ENCODE measurements around the gene DPYSL5. TPM values are rescaled to one million over a fixed set of nuclear protein-coding genes. Genes with fewer than 3 reads are reported as not detected.

The DPYSL5 gene
- total and polyA plus RNA-seq, 2 donors (not counting 3 experiments of a cell fraction or from before 2014, with no cell fraction given), result not detected

- H2AFZ ChIP-seq (ENCODE audit: low read depth, low read length), result no peak overlapping the region
- H3K4me2 ChIP-seq (ENCODE audit: insufficient read depth, low read length), result no peak overlapping the region
- no TSS peak for BruUV-seq (replicated peaks)
- no peaks in the 10 kb centered on the region for H3K79me2 ChIP-seq (ENCODE audit: control insufficient read depth, insufficient read depth, low read length)
- H3K27me3 ChIP-seq (ENCODE audit: control insufficient read depth in 2 of 2, insufficient read depth in 2 of 2, low read length in 2 of 2), result peaks cover 53 to 59% of the 10 kb centered on the region in 2 experiments
- DNase-seq (ENCODE audit: low read depth, low spot score), result no peak
- no peaks in the 10 kb centered on the region for H3K9me3 ChIP-seq (replicated peaks; ENCODE audit: control insufficient read depth, insufficient read depth, low read length)
- H3K4me3 ChIP-seq (replicated peaks in 1 of 3; ENCODE audit: insufficient read depth in 1 of 3, low read depth in 1 of 3, low read length in 3 of 3), result no peak overlapping the region
- no peak for TF ChIP-seq JUN (IDR thresholded peaks at IDR 0.05; ENCODE audit: borderline replicate concordance, insufficient read depth, insufficient read length, low read depth)
- TF ChIP-seq, protein P1, sequence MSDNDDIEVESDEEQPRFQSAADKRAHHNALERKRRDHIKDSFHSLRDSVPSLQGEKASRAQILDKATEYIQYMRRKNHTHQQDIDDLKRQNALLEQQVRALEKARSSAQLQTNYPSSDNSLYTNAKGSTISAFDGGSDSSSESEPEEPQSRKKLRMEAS (IDR thresholded peaks at IDR 0.05; ENCODE audit: insufficient read depth, insufficient read length), result no peak
- TF ChIP-seq FOS (IDR thresholded peaks at IDR 0.05; ENCODE audit: borderline replicate concordance, insufficient read depth, low read length), result no peak
- no peak for TF ChIP-seq GATA2 (IDR thresholded peaks at IDR 0.05; ENCODE audit: insufficient read depth, insufficient read length, low read depth, low read length)
- no peak for TF ChIP-seq EZH2 (IDR thresholded peaks at IDR 0.05; ENCODE audit: borderline replicate concordance, low read depth, low read length, severe bottlenecking)
- TF ChIP-seq CTCF (IDR thresholded peaks at IDR 0.05; ENCODE audit: extremely low read depth in 1 of 2, insufficient read depth in 1 of 2, low read depth in 1 of 2, low read length in 2 of 2), result no peak
- TF ChIP-seq MYC (IDR thresholded peaks at IDR 0.05; ENCODE audit: low read depth, low read length), result no peak
- TF ChIP-seq POLR2A (IDR thresholded peaks at IDR 0.05; ENCODE audit: low read depth, low read length), result no peak
- TF ChIP-seq POLR2AphosphoS5 (IDR thresholded peaks at IDR 0.05; ENCODE audit: insufficient read depth, low read depth, low read length), result no peak
- dilution Hi-C loops (cut with MboI; ENCODE audit: extremely low pct_ligation_motif_present, low sequenced_read_pairs), result no loop called here
- no peaks in the 10 kb centered on the region for H3K9me1 ChIP-seq (replicated peaks; ENCODE audit: control insufficient read depth, extremely low read depth, insufficient read depth, low read length)
- no peak for FAIRE-seq
- ChIA-PET CTCF (interaction anchor here (2.1 kb wide), 1 partner anchor 10 kb away, joined by 9 read pairs; no protein-coding TSS in a partner anchor), POLR2A (no interaction called here)
- intact Hi-C loops (cut with micrococcal nuclease), result no loop called here
- H3K27ac ChIP-seq (ENCODE audit: insufficient read depth, low read depth, low read length), result no peak overlapping the region
- H4K20me1 ChIP-seq (replicated peaks; ENCODE audit: control insufficient read depth, extremely low read depth, insufficient read depth, low read length), result no peaks in the 10 kb centered on the region
- no peaks in the 10 kb centered on the region for H3K4me1 ChIP-seq (ENCODE audit: control insufficient read depth, extremely low read depth, insufficient read depth, low read length)
- no peaks in the 10 kb centered on the region for H3K36me3 ChIP-seq (ENCODE audit: control insufficient read depth in 2 of 2, extremely low read depth in 1 of 2, insufficient read depth in 2 of 2, low read length in 2 of 2)
- H3K9ac ChIP-seq (replicated peaks; ENCODE audit: extremely low read depth, insufficient read depth, low read length), result no peak overlapping the region
Measured at GRCh38 chr2:26911911-26912861, 64.3 kb downstream of the DPYSL5 start.
